IPS DF 6.9 (cell line): Measurements from ENCODE around the gene PDXDC1.
A peak's percentile ranks its signal among the peaks of the same experiment; 100 is the strongest.
"Not testable (repeated sequence)": the region's sequence is repeated elsewhere in the genome, so short reads cannot be mapped to it uniquely, and the experiment has no call there.

Experiments
- DNase-seq: peaks from one replicate; pipeline ENCODE4 v3.0.0-alpha.2; 2013; ENCODE audit warnings: low read depth, low spot score
- H3K27ac ChIP-seq: one replicate; pipeline ENCODE4 v1.5.1; 2013; ENCODE audit warnings: low read length, control low read depth
- H3K27me3 ChIP-seq: 2 replicates; pipeline ENCODE4 v1.6.1; 2013; ENCODE audit warnings: mild to moderate bottlenecking, low read length; ENCODE audit not compliant: control insufficient read depth, insufficient read depth
- H3K36me3 ChIP-seq: 2 replicates; pipeline ENCODE4 v1.6.1; 2013; ENCODE audit warnings: low read length; ENCODE audit not compliant: control insufficient read depth, insufficient read depth
- H3K4me1 ChIP-seq: 2 replicates; pipeline ENCODE4 v1.6.1; 2013; ENCODE audit warnings: low read length; ENCODE audit not compliant: control insufficient read depth, insufficient read depth
- H3K4me3 ChIP-seq: 2 replicates; pipeline ENCODE4 v1.5.1; 2013; ENCODE audit warnings: mild to moderate bottlenecking, low read length
- H3K9me3 ChIP-seq: 2 replicates; pipeline ENCODE4 v1.6.1; 2013; ENCODE audit warnings: low read length, inconsistent platforms; ENCODE audit not compliant: control insufficient read depth, insufficient read depth
- WGBS: extraction: QIAGEN DNeasy Blood & Tissue Kit; methylation state at CpG from one replicate; pipeline ENCODE4 v1.1.7; 2013; ENCODE audit warnings: mixed read lengths, missing lambda C conversion rate; ENCODE audit not compliant: insufficient read length, insufficient coverage; 5-methylcytosine and 5-hydroxymethylcytosine counted together

The PDXDC1 gene

GRCh38 chr16:15146264-15146662 lies 171.4 kb downstream of the PDXDC1 start:
- not testable (repeated sequence) for H3K27me3 ChIP-seq, H3K27ac ChIP-seq, H3K9me3 ChIP-seq, H3K4me1 ChIP-seq, H3K4me3 ChIP-seq, DNase-seq, H3K36me3 ChIP-seq
- WGBS = no CpG with 5 or more reads among the region's 23 CpGs

DNA sequence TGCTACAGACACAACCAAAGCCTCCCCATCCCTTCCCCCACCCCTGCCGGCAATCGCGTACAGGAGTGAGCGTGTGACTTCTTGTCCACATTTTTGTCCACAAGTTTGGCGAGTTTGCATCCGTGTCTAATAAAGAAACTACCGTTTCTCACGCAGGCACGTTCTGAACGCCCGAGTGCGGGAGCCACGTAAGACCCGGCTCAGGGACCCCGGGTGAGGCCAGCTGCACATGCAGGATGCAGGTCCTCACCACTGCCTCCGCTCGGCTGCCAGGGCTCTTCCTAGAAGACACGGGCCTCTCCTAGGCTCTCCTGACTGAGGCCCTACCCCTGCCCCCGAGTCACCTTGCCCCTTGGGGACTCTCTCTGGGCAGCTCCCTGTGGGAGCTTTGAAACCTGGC lies 174.0 kb downstream of the PDXDC1 start:
- not testable (repeated sequence) for H3K4me1 ChIP-seq, H3K36me3 ChIP-seq, H3K9me3 ChIP-seq, DNase-seq, H3K27ac ChIP-seq, H3K4me3 ChIP-seq, H3K27me3 ChIP-seq
- WGBS = no CpG with 5 or more reads among the region's 19 CpGs

DNA sequence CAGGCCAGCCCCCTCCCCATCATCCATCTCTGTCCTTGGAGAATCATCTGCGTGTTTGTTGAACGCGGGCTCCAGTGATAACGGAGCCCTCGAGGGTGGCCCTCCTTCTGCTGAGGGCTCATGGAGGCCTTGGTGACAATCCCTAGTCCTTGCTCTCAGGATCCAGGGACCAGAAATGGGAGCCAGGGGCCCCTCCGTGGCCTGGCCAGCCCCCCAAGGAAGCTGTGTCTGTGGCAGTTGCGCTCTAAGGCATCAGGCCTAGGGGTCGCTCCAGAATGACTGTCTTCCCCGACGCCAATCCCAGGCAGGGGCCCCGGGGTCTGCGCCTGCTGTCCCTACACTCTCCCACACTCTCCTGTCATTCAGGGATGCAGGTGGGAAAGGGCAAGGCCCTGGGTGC lies 174.4 kb downstream of the PDXDC1 start:
- no CpG with 5 or more reads among the region's 12 CpGs for WGBS
- H3K27me3 ChIP-seq, H3K36me3 ChIP-seq, DNase-seq, H3K27ac ChIP-seq, H3K4me1 ChIP-seq, H3K4me3 ChIP-seq, H3K9me3 ChIP-seq: not testable (repeated sequence)

DNA sequence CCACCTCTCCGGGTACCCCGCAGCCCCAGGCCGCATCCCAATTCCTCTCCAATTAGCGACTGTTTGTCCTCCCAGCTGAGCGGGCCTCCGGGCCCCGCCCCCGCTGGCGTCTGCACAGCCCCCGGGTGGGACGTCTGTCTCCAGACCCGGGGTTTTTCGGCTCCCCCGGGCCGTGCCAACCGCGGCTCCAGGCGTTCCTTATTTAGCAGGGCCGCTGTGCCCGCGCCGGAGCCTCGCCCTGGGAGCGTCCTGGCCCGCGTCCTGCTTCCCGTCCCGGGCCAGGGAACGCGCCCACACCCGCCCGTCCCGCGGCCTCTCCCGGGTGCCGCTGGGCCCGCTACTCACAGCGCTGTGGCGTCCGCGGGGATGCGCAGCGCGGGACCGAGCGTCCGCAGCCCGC lies 179.2 kb downstream of the PDXDC1 start:
- peak overlapping the region; percentile 86 for H3K4me3 ChIP-seq
- not testable (repeated sequence) for H3K9me3 ChIP-seq, H3K4me1 ChIP-seq, DNase-seq, H3K27me3 ChIP-seq, H3K36me3 ChIP-seq, H3K27ac ChIP-seq
- no CpG with 5 or more reads among the region's 48 CpGs for WGBS

GRCh38 chr16:15154650-15155562 lies 180.1 kb downstream of the PDXDC1 start:
- peak overlapping the region; percentile 90 for H3K4me3 ChIP-seq
- WGBS = no CpG with 5 or more reads among the region's 80 CpGs
- DNase-seq, H3K4me1 ChIP-seq, H3K27me3 ChIP-seq, H3K9me3 ChIP-seq, H3K36me3 ChIP-seq, H3K27ac ChIP-seq: not testable (repeated sequence)

- H3K36me3 ChIP-seq, DNase-seq, H3K27me3 ChIP-seq, H3K4me1 ChIP-seq, H3K9me3 ChIP-seq, H3K27ac ChIP-seq, H3K4me3 ChIP-seq: not testable (repeated sequence)
- no CpG with 5 or more reads among the region's 8 CpGs for WGBS
These were observed 182.8 kb downstream of the PDXDC1 start for GRCh38 chr16:15157644-15158043.

- not testable (repeated sequence) for H3K4me3 ChIP-seq, H3K27ac ChIP-seq, H3K9me3 ChIP-seq, H3K27me3 ChIP-seq, DNase-seq, H3K4me1 ChIP-seq, H3K36me3 ChIP-seq
- WGBS = no CpG with 5 or more reads among the region's 5 CpGs
These were observed 184.8 kb downstream of the PDXDC1 start for GRCh38 chr16:15159671-15160070.

- H3K9me3 ChIP-seq, H3K27ac ChIP-seq: not testable (repeated sequence)
These were observed 185.7 kb downstream of the PDXDC1 start for GRCh38 chr16:15160571-15160970.

GRCh38 chr16:15163055-15163454 lies 188.2 kb downstream of the PDXDC1 start:
- not testable (repeated sequence) for H3K36me3 ChIP-seq, H3K4me3 ChIP-seq, H3K27me3 ChIP-seq, H3K4me1 ChIP-seq, H3K27ac ChIP-seq, DNase-seq, H3K9me3 ChIP-seq
- WGBS = no CpG with 5 or more reads among the region's 1 CpG

More at GRCh38 chr16:15160571-15160970, 185.7 kb downstream of the PDXDC1 start:
- not testable (repeated sequence) for DNase-seq, H3K27me3 ChIP-seq, H3K4me1 ChIP-seq, H3K36me3 ChIP-seq, H3K4me3 ChIP-seq
- WGBS = no CpG with 5 or more reads among the region's 10 CpGs

GRCh38 chr16:15166177-15166576 lies 191.4 kb downstream of the PDXDC1 start:
- H3K36me3 ChIP-seq, H3K4me3 ChIP-seq, DNase-seq, H3K9me3 ChIP-seq, H3K27ac ChIP-seq, H3K27me3 ChIP-seq, H3K4me1 ChIP-seq: not testable (repeated sequence)

DNA sequence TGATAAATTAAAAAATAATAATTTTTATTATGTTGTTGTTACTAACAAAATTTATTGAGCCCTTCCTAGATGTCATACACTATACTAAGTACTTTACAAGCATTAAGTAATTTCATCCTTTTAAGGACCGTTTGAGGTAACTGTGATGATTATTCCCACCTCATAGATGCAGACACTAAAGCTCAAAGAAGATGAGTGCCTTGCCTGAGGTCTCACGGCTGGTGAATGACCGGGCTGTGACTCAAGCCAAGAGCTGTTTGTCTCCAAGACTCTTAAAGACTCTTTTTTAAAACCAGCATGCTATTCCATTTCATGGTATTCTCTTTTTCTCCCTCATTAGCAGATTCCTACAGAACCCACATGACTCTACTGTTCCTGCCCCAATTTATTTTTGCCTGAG lies 193.5 kb downstream of the PDXDC1 start:
- H3K4me1 ChIP-seq, DNase-seq, H3K27ac ChIP-seq, H3K9me3 ChIP-seq, H3K36me3 ChIP-seq, H3K27me3 ChIP-seq, H3K4me3 ChIP-seq: not testable (repeated sequence)
- no CpG with 5 or more reads among the region's 3 CpGs for WGBS
